ENCODE measurements around the gene CCKAR.

CCKAR gene

GRCh38 chr4:26457412-26457811, 32.9 kb downstream of the CCKAR start:
- DNase-seq: no peak

GRCh38 chr4:26455571-26455970, 34.7 kb downstream of the CCKAR start:
- DNase-seq: no peak

GRCh38 chr4:26454961-26455360, 35.3 kb downstream of the CCKAR start:
- DNase-seq: no peak

- no peak for DNase-seq
Measured at GRCh38 chr4:26452565-26453531, 37.4 kb downstream of the CCKAR start.

- no peak for DNase-seq
Measured at GRCh38 chr4:26451597-26451996, 38.7 kb downstream of the CCKAR start.

- no peak for DNase-seq
Measured at GRCh38 chr4:26450418-26450817, 39.9 kb downstream of the CCKAR start.

- no peak for DNase-seq
Measured at GRCh38 chr4:26447378-26447777, 42.9 kb downstream of the CCKAR start.

GRCh38 chr4:26441771-26442170, 48.5 kb downstream of the CCKAR start:
- DNase-seq: no peak

GRCh38 chr4:26441102-26441501, 49.2 kb downstream of the CCKAR start:
- DNase-seq: no peak

GRCh38 chr4:26434030-26434639, 56.1 kb downstream of the CCKAR start:
- no peak for DNase-seq

- no peak for DNase-seq
Measured at GRCh38 chr4:26433556-26433955, 56.7 kb downstream of the CCKAR start.

GRCh38 chr4:26432419-26432818, 57.9 kb downstream of the CCKAR start:
- DNase-seq: no peak

GRCh38 chr4:26431461-26432180, 58.7 kb downstream of the CCKAR start:
- no peak for DNase-seq
